GM06990 (cell line): ENCODE measurements around the gene SLC25A25.
"Not testable (repeated sequence)": the region's sequence is repeated elsewhere in the genome, so short reads cannot be mapped to it uniquely, and the experiment has no call there.

Experiments used
- DNase-seq: peaks from one replicate; pipeline ENCODE4 v3.0.0-alpha.2; 2011; ENCODE audit not compliant: insufficient read length; ENCODE audit errors: extremely low read depth
- H3K27me3 ChIP-seq: replicated peaks from 2 replicates; pipeline ENCODE4 v1.6.0; 2011; ENCODE audit warnings: low read length; ENCODE audit not compliant: control insufficient read depth, insufficient read depth
- H3K36me3 ChIP-seq: 2 replicates; pipeline ENCODE4 v1.5.1; 2011; ENCODE audit warnings: low read length; ENCODE audit not compliant: control insufficient read depth, insufficient read depth
- H3K4me3 ChIP-seq: replicated peaks from 2 replicates; pipeline ENCODE4 v1.5.1; 2011; ENCODE audit warnings: low read depth, mild to moderate bottlenecking, control low read depth, low read length
- TF ChIP-seq, protein P1 (sequence below): IDR thresholded peaks from 2 replicates; pipeline ENCODE4 v1.5.1; 2011; ENCODE audit warnings: low read length, control low read depth, mild to moderate bottlenecking, inconsistent platforms; ENCODE audit not compliant: insufficient read depth, poor library complexity, severe bottlenecking

The SLC25A25 gene

DNA sequence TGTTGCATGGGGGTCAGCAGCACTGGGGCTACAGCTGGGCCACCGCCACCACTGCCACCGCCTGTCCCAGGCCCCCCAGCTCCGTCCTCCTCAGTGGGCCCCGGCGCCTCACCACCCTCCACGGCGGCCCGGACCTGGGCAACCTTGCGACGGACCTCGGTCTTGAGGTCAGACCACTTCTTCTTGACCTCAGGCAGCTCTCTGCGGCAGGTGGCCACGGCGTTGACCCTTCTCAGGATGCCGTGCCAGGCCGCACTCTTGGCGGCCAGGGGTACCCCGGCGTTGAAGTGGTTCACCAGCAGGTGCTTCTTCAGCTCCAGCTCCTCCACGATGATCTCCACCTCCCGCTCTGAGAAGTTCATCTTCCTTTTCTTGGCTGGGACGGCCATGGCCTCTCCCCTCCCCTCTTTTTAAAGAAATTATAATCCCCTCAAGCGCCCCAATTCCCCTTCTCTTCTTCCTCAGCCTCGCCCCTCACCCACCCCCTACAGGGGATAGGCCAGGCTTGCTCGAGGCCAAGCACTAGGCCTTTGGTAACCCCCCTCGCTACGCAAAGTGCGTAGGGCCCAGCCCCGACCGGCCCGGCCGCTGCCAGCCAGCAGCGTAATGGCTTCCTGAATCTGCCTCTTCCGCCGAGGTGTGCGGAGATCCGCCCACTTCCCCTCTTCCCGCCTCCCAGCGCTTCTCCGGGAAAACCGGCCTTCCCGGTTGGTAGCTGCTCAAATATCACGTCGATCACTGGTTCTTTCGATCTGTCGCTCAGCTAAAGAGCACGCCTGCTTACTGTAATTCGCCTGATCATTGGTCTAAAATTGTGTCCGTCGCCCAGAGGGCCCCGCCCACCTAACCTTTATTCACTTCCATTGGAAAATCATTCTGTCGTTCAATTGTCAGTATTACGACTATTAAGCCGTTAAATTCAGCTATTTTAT is 1.1 kb upstream of the SLC25A25 start, which contains the start of gene NAIF1:
NAIF1 (minus strand) TSS at position 608 of the 932 bp plus-strand sequence; CDS start at position 389, 219 bp downstream.
- peak; percentile 98 for DNase-seq
- Histone ChIP-seq H3K4me3 (peak within 1 kb of the TSS; percentile 94), H3K27me3 (no peaks in the 10 kb centered on the region), H3K36me3 (peaks cover 3% of the 10 kb centered on the region)
- TF ChIP-seq, protein P1, sequence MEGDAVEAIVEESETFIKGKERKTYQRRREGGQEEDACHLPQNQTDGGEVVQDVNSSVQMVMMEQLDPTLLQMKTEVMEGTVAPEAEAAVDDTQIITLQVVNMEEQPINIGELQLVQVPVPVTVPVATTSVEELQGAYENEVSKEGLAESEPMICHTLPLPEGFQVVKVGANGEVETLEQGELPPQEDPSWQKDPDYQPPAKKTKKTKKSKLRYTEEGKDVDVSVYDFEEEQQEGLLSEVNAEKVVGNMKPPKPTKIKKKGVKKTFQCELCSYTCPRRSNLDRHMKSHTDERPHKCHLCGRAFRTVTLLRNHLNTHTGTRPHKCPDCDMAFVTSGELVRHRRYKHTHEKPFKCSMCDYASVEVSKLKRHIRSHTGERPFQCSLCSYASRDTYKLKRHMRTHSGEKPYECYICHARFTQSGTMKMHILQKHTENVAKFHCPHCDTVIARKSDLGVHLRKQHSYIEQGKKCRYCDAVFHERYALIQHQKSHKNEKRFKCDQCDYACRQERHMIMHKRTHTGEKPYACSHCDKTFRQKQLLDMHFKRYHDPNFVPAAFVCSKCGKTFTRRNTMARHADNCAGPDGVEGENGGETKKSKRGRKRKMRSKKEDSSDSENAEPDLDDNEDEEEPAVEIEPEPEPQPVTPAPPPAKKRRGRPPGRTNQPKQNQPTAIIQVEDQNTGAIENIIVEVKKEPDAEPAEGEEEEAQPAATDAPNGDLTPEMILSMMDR = no peak

DNA sequence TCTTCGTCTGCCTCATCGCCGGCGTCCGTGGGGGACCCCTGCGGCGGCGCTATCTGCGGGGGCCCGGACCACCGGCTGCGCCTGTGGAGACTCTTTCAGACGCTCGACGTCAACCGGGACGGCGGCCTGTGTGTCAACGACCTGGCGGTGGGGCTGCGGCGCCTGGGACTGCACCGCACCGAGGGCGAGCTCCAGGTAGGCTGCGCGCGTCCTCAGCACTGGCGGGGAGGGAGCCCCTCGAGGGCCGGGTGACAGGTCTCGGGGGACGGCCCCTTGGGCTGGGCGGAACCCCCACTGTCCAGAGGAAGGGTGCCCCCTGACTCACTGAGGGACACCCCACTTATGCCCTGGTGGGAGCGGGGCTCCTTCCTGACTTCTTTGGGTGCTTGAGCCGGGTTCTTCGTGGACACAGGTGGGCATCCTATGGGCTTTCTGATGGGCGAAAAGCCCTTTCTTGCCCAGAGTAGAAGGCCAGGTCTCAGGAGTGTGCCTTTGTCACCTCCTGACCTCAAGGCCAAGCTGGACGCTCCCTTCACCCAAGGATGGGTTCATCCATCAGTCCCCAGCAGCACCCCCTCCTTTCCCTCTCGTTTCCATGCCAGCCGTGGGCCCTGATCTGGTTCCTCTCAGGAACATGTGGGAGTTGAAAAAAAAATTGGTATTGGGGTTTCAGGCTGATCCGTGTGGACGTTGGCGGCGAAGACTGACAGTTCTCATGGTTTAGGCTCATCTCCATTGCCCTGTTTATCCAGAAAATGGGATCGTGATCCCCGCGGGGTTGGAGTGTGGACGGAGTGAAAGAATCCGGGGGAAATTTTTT is 564 bp downstream of the SLC25A25 start:
- peaks cover under 1% of the 10 kb centered on the region; the same call in 1 of the 2 replicates for H3K36me3 ChIP-seq
- no peak for DNase-seq
- H3K27me3 ChIP-seq = no peaks in the 10 kb centered on the region
- peak overlapping the region; percentile 94 for H3K4me3 ChIP-seq
- TF ChIP-seq, protein P1 = no peak

DNA sequence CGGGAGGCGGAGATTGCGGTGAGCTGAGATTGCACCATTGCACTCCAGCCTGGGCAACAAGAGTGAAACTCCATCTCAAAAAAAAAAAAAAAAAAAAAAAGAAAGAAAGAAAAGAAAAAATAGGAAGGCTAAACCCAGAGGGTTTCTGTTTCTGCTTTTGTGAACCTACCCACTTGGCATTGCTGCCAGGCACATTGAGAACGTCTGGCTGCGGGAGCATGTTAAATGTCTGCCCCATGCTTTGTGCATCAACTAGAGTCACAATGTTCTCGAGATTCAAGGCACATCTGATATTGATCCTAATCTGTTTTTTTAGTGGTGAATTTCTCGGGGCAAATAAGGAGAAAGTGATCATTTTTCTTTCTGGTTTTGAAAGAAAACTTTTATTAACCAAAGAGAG is 2.8 kb downstream of the SLC25A25 start:
- H3K27me3 ChIP-seq = no peaks in the 10 kb centered on the region
- no peak overlapping the region for H3K4me3 ChIP-seq
- H3K36me3 ChIP-seq = no peaks in the 10 kb centered on the region

GRCh38 chr9:128071475-128071874 is 3.4 kb downstream of the SLC25A25 start:
- not testable (repeated sequence) for H3K27me3 ChIP-seq, H3K4me3 ChIP-seq, DNase-seq, H3K36me3 ChIP-seq

More for the DNA sequence above, 2.8 kb downstream of the SLC25A25 start:
- no peak for DNase-seq
- TF ChIP-seq, protein P1 = no peak

GRCh38 chr9:128072144-128073021 is 4.4 kb downstream of the SLC25A25 start:
- peak; percentile 64 for DNase-seq
- TF ChIP-seq, protein P1 = no peak
- Histone ChIP-seq H3K36me3 (no peaks in the 10 kb centered on the region), H3K27me3 (no peaks in the 10 kb centered on the region), H3K4me3 (peak overlapping the region; percentile 31)
